HG02610 (cell line): ENCODE results near the gene FGGY.

Experiments
- ATAC-seq: cut with Tn5 transposase; IDR thresholded peaks from one replicate; pipeline ENCODE4 v1.9.1; 2021; ENCODE audit warnings: mild to moderate bottlenecking, moderate library complexity; ENCODE audit not compliant: unreplicated experiment

The FGGY gene

GRCh38 chr1:59748123-59748522 is 451.2 kb downstream of the FGGY start:
- ATAC-seq, result no peak

- ATAC-seq, result no peak
Measured at GRCh38 chr1:59750328-59751003, 453.6 kb downstream of the FGGY start.

- no peak for ATAC-seq
Measured at GRCh38 chr1:59751004-59751395, 454.1 kb downstream of the FGGY start.

- no peak for ATAC-seq
Measured at GRCh38 chr1:59751801-59752200, 454.9 kb downstream of the FGGY start.

GRCh38 chr1:59752556-59753414 is 455.9 kb downstream of the FGGY start:
- ATAC-seq, result peak; percentile 73

- no peak for ATAC-seq
Measured at GRCh38 chr1:59755069-59755685, 458.3 kb downstream of the FGGY start.

GRCh38 chr1:59757197-59757747 is 460.4 kb downstream of the FGGY start:
- no peak for ATAC-seq

GRCh38 chr1:59759156-59759925 is 462.4 kb downstream of the FGGY start:
- peak; percentile 92 for ATAC-seq

GRCh38 chr1:59761443-59761842 is 464.5 kb downstream of the FGGY start:
- ATAC-seq, result no peak

- no peak for ATAC-seq
Measured at GRCh38 chr1:59763418-59763817, 466.5 kb downstream of the FGGY start.

GRCh38 chr1:59765011-59765730 is 468.3 kb downstream of the FGGY start:
- no peak for ATAC-seq

GRCh38 chr1:59766227-59766855 is 469.4 kb downstream of the FGGY start:
- ATAC-seq, result no peak

GRCh38 chr1:59767119-59767518 is 470.2 kb downstream of the FGGY start:
- no peak for ATAC-seq

GRCh38 chr1:59768792-59769735 is 472.2 kb downstream of the FGGY start:
- ATAC-seq, result no peak

GRCh38 chr1:59769736-59770095 is 472.8 kb downstream of the FGGY start:
- ATAC-seq, result no peak

GRCh38 chr1:59771361-59771760 is 474.5 kb downstream of the FGGY start:
- ATAC-seq, result no peak

GRCh38 chr1:59775480-59775879 is 478.6 kb downstream of the FGGY start:
- ATAC-seq, result no peak

- ATAC-seq, result no peak
Measured at GRCh38 chr1:59776960-59777852, 480.3 kb downstream of the FGGY start.
